IPS-15b (cell line): Measurements from ENCODE around the gene CLTA.
"Not testable (repeated sequence)": the region's sequence is repeated elsewhere in the genome, so short reads cannot be mapped to it uniquely, and the experiment has no call there.

Experiments used
- H3K27me3 ChIP-seq: one replicate; pipeline ENCODE4 v1.6.1; 2013; ENCODE audit warnings: low read length; ENCODE audit not compliant: control insufficient read depth, insufficient read depth
- H3K36me3 ChIP-seq: one replicate; pipeline ENCODE4 v1.6.1; 2013; ENCODE audit warnings: low read length; ENCODE audit not compliant: control insufficient read depth, insufficient read depth
- H3K4me1 ChIP-seq: one replicate; pipeline ENCODE4 v1.6.1; 2013; ENCODE audit warnings: mild to moderate bottlenecking, low read length; ENCODE audit not compliant: control insufficient read depth, insufficient read depth
- H3K4me3 ChIP-seq: one replicate; pipeline ENCODE4 v1.5.1; 2013; ENCODE audit warnings: low read depth, low read length
- H3K9ac ChIP-seq: one replicate; pipeline ENCODE4 v1.6.1; 2013; ENCODE audit warnings: low read depth, mild to moderate bottlenecking, low read length
- H3K9me3 ChIP-seq: one replicate; pipeline ENCODE4 v1.6.1; 2013; ENCODE audit warnings: mild to moderate bottlenecking, low read length; ENCODE audit not compliant: control insufficient read depth, insufficient read depth

CLTA gene

GRCh38 chr9:36149197-36149596 lies 41.5 kb upstream of the CLTA start:
- Histone ChIP-seq H3K9ac (no peak overlapping the region), H3K27me3 (no peaks in the 10 kb centered on the region), H3K9me3 (no peaks in the 10 kb centered on the region), H3K4me3 (no peak overlapping the region), H3K36me3 (no peaks in the 10 kb centered on the region), H3K4me1 (no peaks in the 10 kb centered on the region)

GRCh38 chr9:36150574-36151315 lies 40.0 kb upstream of the CLTA start:
- Histone ChIP-seq H3K4me3 (no peak overlapping the region), H3K4me1 (no peaks in the 10 kb centered on the region), H3K36me3 (no peaks in the 10 kb centered on the region), H3K27me3 (no peaks in the 10 kb centered on the region), H3K9ac (no peak overlapping the region), H3K9me3 (no peaks in the 10 kb centered on the region)

GRCh38 chr9:36151316-36152210 lies 39.2 kb upstream of the CLTA start:
- Histone ChIP-seq H3K27me3 (no peaks in the 10 kb centered on the region), H3K4me1 (no peaks in the 10 kb centered on the region), H3K4me3 (no peak overlapping the region), H3K9ac (no peak overlapping the region), H3K9me3 (peaks cover 4% of the 10 kb centered on the region), H3K36me3 (no peaks in the 10 kb centered on the region)

GRCh38 chr9:36152741-36153438 lies 37.8 kb upstream of the CLTA start:
- H3K36me3 ChIP-seq, result no peaks in the 10 kb centered on the region
- H3K9ac ChIP-seq, result no peak overlapping the region
- H3K4me3 ChIP-seq, result no peak overlapping the region
- no peaks in the 10 kb centered on the region for H3K4me1 ChIP-seq
- no peaks in the 10 kb centered on the region for H3K27me3 ChIP-seq
- peaks cover 5% of the 10 kb centered on the region for H3K9me3 ChIP-seq

GRCh38 chr9:36153746-36154145 lies 37.0 kb upstream of the CLTA start:
- Histone ChIP-seq H3K4me3 (no peak overlapping the region), H3K9ac (no peak overlapping the region)

GRCh38 chr9:36154331-36154952 lies 36.3 kb upstream of the CLTA start:
- Histone ChIP-seq H3K4me3 (no peak overlapping the region), H3K27me3 (no peaks in the 10 kb centered on the region), H3K4me1 (no peaks in the 10 kb centered on the region), H3K9ac (no peak overlapping the region), H3K9me3 (peaks cover 5% of the 10 kb centered on the region), H3K36me3 (no peaks in the 10 kb centered on the region)

More at GRCh38 chr9:36153746-36154145, 37.0 kb upstream of the CLTA start:
- Histone ChIP-seq H3K36me3 (no peaks in the 10 kb centered on the region), H3K27me3 (no peaks in the 10 kb centered on the region), H3K9me3 (peaks cover 5% of the 10 kb centered on the region), H3K4me1 (no peaks in the 10 kb centered on the region)

- Histone ChIP-seq H3K4me1 (no peaks in the 10 kb centered on the region), H3K9me3 (peaks cover 5% of the 10 kb centered on the region), H3K27me3 (no peaks in the 10 kb centered on the region), H3K9ac (no peak overlapping the region), H3K4me3 (no peak overlapping the region), H3K36me3 (no peaks in the 10 kb centered on the region)
Observed at GRCh38 chr9:36156116-36156515, 34.6 kb upstream of the CLTA start.

GRCh38 chr9:36158122-36158521 lies 32.6 kb upstream of the CLTA start:
- Histone ChIP-seq H3K9me3 (peaks cover 5% of the 10 kb centered on the region), H3K4me3 (no peak overlapping the region), H3K36me3 (no peaks in the 10 kb centered on the region), H3K27me3 (no peaks in the 10 kb centered on the region), H3K9ac (no peak overlapping the region), H3K4me1 (peaks cover 9% of the 10 kb centered on the region)

- Histone ChIP-seq H3K27me3 (no peaks in the 10 kb centered on the region), H3K9ac (no peak overlapping the region), H3K4me1 (peaks cover 14% of the 10 kb centered on the region), H3K36me3 (no peaks in the 10 kb centered on the region), H3K4me3 (no peak overlapping the region), H3K9me3 (peaks cover 5% of the 10 kb centered on the region)
Observed at GRCh38 chr9:36158917-36159316, 31.8 kb upstream of the CLTA start.

GRCh38 chr9:36159509-36159908 lies 31.2 kb upstream of the CLTA start:
- not testable (repeated sequence) for H3K27me3 ChIP-seq, H3K9ac ChIP-seq, H3K9me3 ChIP-seq, H3K36me3 ChIP-seq, H3K4me3 ChIP-seq
- peaks cover 17% of the 10 kb centered on the region for H3K4me1 ChIP-seq

GRCh38 chr9:36160126-36160525 lies 30.6 kb upstream of the CLTA start:
- not testable (repeated sequence) for H3K36me3 ChIP-seq, H3K27me3 ChIP-seq, H3K4me3 ChIP-seq, H3K9ac ChIP-seq, H3K9me3 ChIP-seq
- H3K4me1 ChIP-seq, result peaks cover 21% of the 10 kb centered on the region
